ENCODE measurements around the gene POMT1. TPM values are rescaled to one million over a fixed set of nuclear protein-coding genes. Genes with fewer than 3 reads are reported as not detected.
A peak's percentile ranks its signal among the peaks of the same experiment; 100 is the strongest.

POMT1 gene
- total RNA-seq, 1 donor from 2014 or later: 57.6 TPM

- TF ChIP-seq, protein P1, sequence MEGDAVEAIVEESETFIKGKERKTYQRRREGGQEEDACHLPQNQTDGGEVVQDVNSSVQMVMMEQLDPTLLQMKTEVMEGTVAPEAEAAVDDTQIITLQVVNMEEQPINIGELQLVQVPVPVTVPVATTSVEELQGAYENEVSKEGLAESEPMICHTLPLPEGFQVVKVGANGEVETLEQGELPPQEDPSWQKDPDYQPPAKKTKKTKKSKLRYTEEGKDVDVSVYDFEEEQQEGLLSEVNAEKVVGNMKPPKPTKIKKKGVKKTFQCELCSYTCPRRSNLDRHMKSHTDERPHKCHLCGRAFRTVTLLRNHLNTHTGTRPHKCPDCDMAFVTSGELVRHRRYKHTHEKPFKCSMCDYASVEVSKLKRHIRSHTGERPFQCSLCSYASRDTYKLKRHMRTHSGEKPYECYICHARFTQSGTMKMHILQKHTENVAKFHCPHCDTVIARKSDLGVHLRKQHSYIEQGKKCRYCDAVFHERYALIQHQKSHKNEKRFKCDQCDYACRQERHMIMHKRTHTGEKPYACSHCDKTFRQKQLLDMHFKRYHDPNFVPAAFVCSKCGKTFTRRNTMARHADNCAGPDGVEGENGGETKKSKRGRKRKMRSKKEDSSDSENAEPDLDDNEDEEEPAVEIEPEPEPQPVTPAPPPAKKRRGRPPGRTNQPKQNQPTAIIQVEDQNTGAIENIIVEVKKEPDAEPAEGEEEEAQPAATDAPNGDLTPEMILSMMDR (IDR thresholded peaks at IDR 0.05; ENCODE audit: unreplicated experiment): no peak
- Mint-ChIP-seq H3K27me3 (ENCODE audit: unreplicated experiment) (peaks cover 2% of the 10 kb centered on the region), H3K36me3 (ENCODE audit: low read depth, unreplicated experiment) (peaks cover 19% of the 10 kb centered on the region), H3K4me3 (ENCODE audit: unreplicated experiment) (peak overlapping the region; percentile 86), H3K4me1 (ENCODE audit: unreplicated experiment) (no peaks in the 10 kb centered on the region), H3K9me3 (ENCODE audit: unreplicated experiment) (no peaks in the 10 kb centered on the region), H3K27ac (ENCODE audit: unreplicated experiment) (no peak overlapping the region)
- DNase-seq (ENCODE audit: low spot score): peak; percentile 56
Measured at GRCh38 chr9:131530546-131530919, 27.8 kb downstream of the POMT1 start.

- Mint-ChIP-seq H3K9me3 (ENCODE audit: unreplicated experiment) (no peaks in the 10 kb centered on the region), H3K27me3 (ENCODE audit: unreplicated experiment) (peaks cover 2% of the 10 kb centered on the region), H3K36me3 (ENCODE audit: low read depth, unreplicated experiment) (peaks cover 12% of the 10 kb centered on the region), H3K4me3 (ENCODE audit: unreplicated experiment) (peak within 1 kb of the TSS; percentile 86), H3K27ac (ENCODE audit: unreplicated experiment) (no peak within 1 kb of the TSS), H3K4me1 (ENCODE audit: unreplicated experiment) (no peaks in the 10 kb centered on the region)
- TF ChIP-seq, protein P1 (IDR thresholded peaks at IDR 0.05; ENCODE audit: unreplicated experiment): no peak
- DNase-seq (ENCODE audit: low spot score): peak; percentile 79
Measured at GRCh38 chr9:131530920-131531832, 28.5 kb downstream of the POMT1 start, which contains the start of gene UCK1. UCK1 (minus strand) TSS chr9:131531263; CDS start chr9:131531174, 89 bp downstream.

- Mint-ChIP-seq H3K27ac (ENCODE audit: unreplicated experiment) (peak overlapping the region; percentile 36), H3K9me3 (ENCODE audit: unreplicated experiment) (no peaks in the 10 kb centered on the region), H3K4me3 (ENCODE audit: unreplicated experiment) (no peak overlapping the region), H3K4me1 (ENCODE audit: unreplicated experiment) (no peaks in the 10 kb centered on the region), H3K36me3 (ENCODE audit: low read depth, unreplicated experiment) (peaks cover 7% of the 10 kb centered on the region), H3K27me3 (ENCODE audit: unreplicated experiment) (no peaks in the 10 kb centered on the region)
- no peak for DNase-seq (ENCODE audit: low spot score)
- TF ChIP-seq, protein P1 (IDR thresholded peaks at IDR 0.05; ENCODE audit: unreplicated experiment): no peak
Measured at GRCh38 chr9:131534721-131535237, 32.1 kb downstream of the POMT1 start.

DNA sequence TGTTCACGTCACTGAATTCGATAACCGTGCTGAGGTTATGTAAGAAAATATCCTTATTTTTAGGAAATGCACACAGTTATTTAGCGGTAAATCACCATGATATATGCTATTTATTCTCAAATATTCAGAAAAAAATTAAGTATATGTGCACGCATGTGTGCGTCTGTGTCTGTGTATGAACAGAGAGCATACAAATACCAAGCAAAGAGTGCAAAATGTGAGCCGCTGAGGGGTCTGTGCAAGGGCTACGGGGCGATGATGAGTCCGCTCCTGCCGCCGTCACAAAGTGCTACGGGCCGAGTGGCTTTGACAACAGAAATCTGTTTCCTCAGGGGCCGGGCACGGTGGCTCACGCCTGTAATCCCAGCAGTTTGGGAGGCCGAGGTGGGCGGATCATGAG lies 35.2 kb downstream of the POMT1 start:
- TF ChIP-seq, protein P1 (IDR thresholded peaks at IDR 0.05; ENCODE audit: unreplicated experiment): no peak
- DNase-seq (ENCODE audit: low spot score): no peak
- no peak overlapping the region for H3K27ac Mint-ChIP-seq (ENCODE audit: unreplicated experiment)
- H3K4me3 Mint-ChIP-seq (ENCODE audit: unreplicated experiment): no peak overlapping the region
- peaks cover 1% of the 10 kb centered on the region for H3K27me3 Mint-ChIP-seq (ENCODE audit: unreplicated experiment)
- no peaks in the 10 kb centered on the region for H3K4me1 Mint-ChIP-seq (ENCODE audit: unreplicated experiment)
- peaks cover 7% of the 10 kb centered on the region for H3K36me3 Mint-ChIP-seq (ENCODE audit: low read depth, unreplicated experiment)
- H3K9me3 Mint-ChIP-seq (ENCODE audit: unreplicated experiment): no peaks in the 10 kb centered on the region
